Naive B cell (primary cell): ENCODE data around the gene ABO. TPM values are rescaled to one million over a fixed set of nuclear protein-coding genes. Genes with fewer than 3 reads are reported as not detected.

Source experiments
- polyA plus RNA-seq, 6 donors: library from polyadenylated mRNA; unstranded; fragments of 300-500 nt; fragmentation: Illumina TruSeq; gene quantifications; one replicate each; pipeline ENCODE4 v1.2.3, GENCODE V29; 2021; ENCODE audit warnings: low read depth in 6 of 6

ABO gene
- polyA plus RNA-seq, 6 donors from 2014 or later, result 0.93 to 0.94 TPM; not detected in 4

Other genes starting within 250 kb of the ABO start
- 10 to 100 TPM; 22.3 to 44.2 (median 32.7) TPM for gene GTF3C5, start 244.2 kb downstream of the ABO start, polyA plus RNA-seq
- gene CEL, start 213.2 kb downstream of the ABO start, polyA plus RNA-seq, result under 1 TPM in 1 of 6 donors, not detected in 5; 0.11 TPM
- gene RALGDS, start 154.0 kb downstream of the ABO start, polyA plus RNA-seq, result 10 to 100 TPM in 2 of 6 donors, 1 to 10 TPM in 4; 5.5 to 17.5 (median 8.7) TPM
- 1 to 10 TPM in 5 of 6 donors, under 1 TPM in 1; 0.96 to 4.0 (median 2.4) TPM for gene GBGT1, start 111.3 kb downstream of the ABO start, polyA plus RNA-seq
- gene OBP2B, start 66.0 kb downstream of the ABO start, polyA plus RNA-seq, result not detected
- 10 to 100 TPM in 1 of 6 donors, 1 to 10 TPM in 4, under 1 TPM in 1; 0.09 to 13.0 (median 6.8) TPM for gene SURF6, start 61.0 kb upstream of the ABO start, polyA plus RNA-seq
- gene MED22, start 72.9 kb upstream of the ABO start, polyA plus RNA-seq, result 10 to 100 TPM; 14.9 to 36.8 (median 20.2) TPM
- 1,000 to 10,000 TPM in 5 of 6 donors, 100 to 1,000 TPM in 1; 715 to 1,392 (median 1,075) TPM for gene RPL7A, start 73.0 kb upstream of the ABO start, polyA plus RNA-seq
- 100 to 1,000 TPM in 1 of 6 donors, 10 to 100 TPM in 5; 77.6 to 142 (median 94.1) TPM for gene SURF1, start 81.3 kb upstream of the ABO start, polyA plus RNA-seq
- 10 to 100 TPM; 21.6 to 40.5 (median 28.1) TPM for gene SURF2, start 81.3 kb upstream of the ABO start, polyA plus RNA-seq
- gene SURF4, start 100.9 kb upstream of the ABO start, polyA plus RNA-seq, result 10 to 100 TPM; 76.2 to 99.5 (median 82.9) TPM
- under 1 TPM in 2 of 6 donors, not detected in 4; 0.18 to 0.61 TPM for gene STKLD1, start 101.2 kb upstream of the ABO start, polyA plus RNA-seq
- gene REXO4, start 142.8 kb upstream of the ABO start, polyA plus RNA-seq, result 10 to 100 TPM in 5 of 6 donors, 1 to 10 TPM in 1; 4.3 to 27.7 (median 15.1) TPM
- under 1 TPM in 2 of 6 donors, not detected in 4; 0.23 to 0.25 TPM for gene ADAMTS13, start 147.2 kb upstream of the ABO start, polyA plus RNA-seq
- 10 to 100 TPM; 14.7 to 23.5 (median 18.7) TPM for gene CACFD1, start 184.8 kb upstream of the ABO start, polyA plus RNA-seq
- gene SLC2A6, start 203.9 kb upstream of the ABO start, polyA plus RNA-seq, result 10 to 100 TPM; 25.6 to 49.3 (median 31.0) TPM
- not detected for gene MYMK, start 249.8 kb upstream of the ABO start, polyA plus RNA-seq